A204.1 (cell line): Measurements from ENCODE around the gene BLID.
A peak's percentile ranks its signal among the peaks of the same experiment; 100 is the strongest.

Source experiments
- FAIRE-seq: peaks from 2 replicates; lab custom pipeline; 2012; peaks lifted over from hg19 to GRCh38; lab: Jason Lieb, UNC

Gene BLID

GRCh38 chr11:122115524-122116379 is at the start of gene BLID:
TSS of gene BLID (minus strand) at chr11:122116215. CDS start at chr11:122115922, 293 bp downstream.
- FAIRE-seq: no peak

DNA sequence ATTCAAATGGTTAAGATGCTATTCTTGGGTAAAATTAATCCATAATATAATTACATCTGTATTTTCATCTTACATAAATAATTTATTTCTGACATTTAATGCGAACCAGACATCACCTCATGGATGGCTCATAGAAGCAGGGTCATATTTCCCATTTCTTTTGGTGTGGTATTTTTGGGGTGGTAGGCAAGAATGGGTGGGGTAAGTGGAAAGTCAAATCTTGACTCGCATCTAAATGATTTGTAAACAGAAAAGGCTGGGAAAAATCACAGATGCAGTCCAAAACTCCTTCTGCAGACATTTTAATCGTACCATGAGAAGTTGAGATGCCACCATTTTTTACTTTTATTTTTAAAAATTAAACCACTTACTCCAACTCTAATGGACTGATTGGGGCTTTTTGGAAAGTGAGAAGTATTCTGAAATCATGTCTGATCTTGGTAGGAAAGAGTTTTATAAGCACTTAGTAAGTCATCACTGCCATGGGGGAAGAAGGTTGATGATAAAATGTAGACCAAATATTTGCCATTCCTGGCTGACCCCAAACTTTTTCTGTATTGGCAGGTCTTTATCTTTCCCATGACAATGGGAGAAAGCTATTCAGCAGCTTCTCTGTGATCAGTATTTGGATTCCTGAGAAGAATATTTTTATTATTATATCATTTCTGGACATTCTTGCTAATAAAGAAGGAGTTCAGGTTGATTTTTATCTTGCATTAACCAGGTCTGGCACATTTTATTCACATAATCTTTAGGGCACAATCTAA is 47.2 kb upstream of the BLID start:
- no peak for FAIRE-seq

DNA sequence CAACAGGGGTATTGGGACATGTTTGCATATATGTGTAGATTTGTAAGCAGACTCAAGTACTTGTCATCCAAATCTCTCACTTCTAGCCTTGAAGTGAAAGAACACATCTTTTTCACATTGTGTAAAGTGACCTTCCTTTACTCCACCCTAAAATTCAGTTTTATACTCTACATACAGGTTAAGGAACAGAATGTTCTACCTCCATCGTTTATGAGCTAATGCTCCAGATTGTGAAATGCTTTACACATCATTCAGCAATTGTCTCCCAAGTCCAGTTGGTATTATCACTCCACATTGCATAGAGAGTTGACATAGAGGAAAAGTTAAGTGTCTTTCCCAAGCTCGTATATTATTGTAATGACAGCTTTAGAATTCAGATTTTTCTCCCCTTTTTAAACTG is 46.1 kb upstream of the BLID start:
- no peak for FAIRE-seq

- FAIRE-seq: no peak
Measured at GRCh38 chr11:122160841-122161590, 45.0 kb upstream of the BLID start.

GRCh38 chr11:122159861-122160260 is 43.8 kb upstream of the BLID start:
- FAIRE-seq: no peak

GRCh38 chr11:122159173-122159721 is 43.2 kb upstream of the BLID start:
- FAIRE-seq: peak; percentile 91

GRCh38 chr11:122158171-122158570 is 42.2 kb upstream of the BLID start:
- no peak for FAIRE-seq

DNA sequence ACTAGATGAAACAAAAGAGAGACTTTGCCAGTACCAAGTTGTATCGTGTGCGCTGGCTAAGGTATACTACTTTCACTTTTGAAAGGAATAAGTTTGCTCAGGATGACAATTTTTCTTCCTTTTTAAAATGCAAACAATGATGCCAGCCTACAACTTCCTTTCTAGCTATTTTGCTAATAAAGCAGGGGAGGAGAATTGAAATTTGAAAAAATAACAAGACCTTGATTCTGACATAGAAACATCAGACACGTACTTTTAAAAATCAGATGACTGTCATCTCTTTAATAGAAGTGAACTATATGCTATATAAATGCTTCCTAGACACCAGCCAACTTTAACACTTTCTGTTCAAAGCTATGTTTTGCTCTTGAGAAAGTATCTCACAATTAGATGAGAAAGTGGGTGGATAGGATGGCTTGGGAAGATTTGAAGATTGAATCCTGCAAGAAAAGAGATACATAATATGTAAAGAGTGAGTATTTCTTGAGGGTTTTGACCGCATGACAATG is 41.7 kb upstream of the BLID start:
- no peak for FAIRE-seq

- peak; percentile 99 for FAIRE-seq
Measured at GRCh38 chr11:122156940-122157382, 40.9 kb upstream of the BLID start.

- FAIRE-seq: no peak
Measured at GRCh38 chr11:122155765-122156527, 39.9 kb upstream of the BLID start.

- peak; percentile 98 for FAIRE-seq
Measured at GRCh38 chr11:122154994-122155393, 39.0 kb upstream of the BLID start.

DNA sequence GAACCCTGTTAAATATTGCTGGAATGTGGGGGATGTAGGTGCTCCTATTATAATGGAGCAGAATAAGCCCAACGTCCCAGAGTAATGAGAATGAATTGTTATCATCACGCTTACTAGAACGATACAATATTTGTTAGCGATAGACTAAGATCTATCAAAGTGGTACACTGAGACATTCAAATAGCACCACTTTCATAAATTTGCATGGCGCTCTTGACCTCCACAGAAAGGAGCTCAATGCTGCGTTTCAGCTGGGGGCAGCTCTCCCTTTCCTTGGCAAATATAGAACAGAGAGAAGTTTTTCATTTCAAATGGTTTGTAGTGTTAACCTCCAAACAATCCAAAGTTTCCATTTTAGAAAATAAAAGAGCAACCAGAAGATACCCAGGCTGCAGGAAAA is 38.2 kb upstream of the BLID start:
- FAIRE-seq: no peak

DNA sequence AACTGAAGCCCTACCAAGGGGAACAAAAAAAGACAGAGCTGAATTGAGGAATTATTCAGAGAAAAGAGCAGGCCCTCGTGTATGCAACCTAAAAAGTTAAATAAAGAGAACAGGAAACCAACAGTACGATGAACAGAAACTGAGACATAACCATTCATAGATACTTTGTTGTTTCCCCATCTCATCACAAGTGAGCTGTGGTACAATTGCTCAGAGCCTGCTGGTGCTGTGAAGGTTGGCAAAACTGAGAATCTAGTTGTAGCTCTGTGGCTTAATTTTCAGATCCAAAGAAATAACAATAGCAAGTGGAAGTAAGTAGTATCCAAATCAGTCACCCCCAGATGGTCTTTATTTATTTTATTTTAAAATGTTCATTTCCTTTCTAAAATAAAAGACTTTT is 37.7 kb upstream of the BLID start:
- FAIRE-seq: peak; percentile 82

DNA sequence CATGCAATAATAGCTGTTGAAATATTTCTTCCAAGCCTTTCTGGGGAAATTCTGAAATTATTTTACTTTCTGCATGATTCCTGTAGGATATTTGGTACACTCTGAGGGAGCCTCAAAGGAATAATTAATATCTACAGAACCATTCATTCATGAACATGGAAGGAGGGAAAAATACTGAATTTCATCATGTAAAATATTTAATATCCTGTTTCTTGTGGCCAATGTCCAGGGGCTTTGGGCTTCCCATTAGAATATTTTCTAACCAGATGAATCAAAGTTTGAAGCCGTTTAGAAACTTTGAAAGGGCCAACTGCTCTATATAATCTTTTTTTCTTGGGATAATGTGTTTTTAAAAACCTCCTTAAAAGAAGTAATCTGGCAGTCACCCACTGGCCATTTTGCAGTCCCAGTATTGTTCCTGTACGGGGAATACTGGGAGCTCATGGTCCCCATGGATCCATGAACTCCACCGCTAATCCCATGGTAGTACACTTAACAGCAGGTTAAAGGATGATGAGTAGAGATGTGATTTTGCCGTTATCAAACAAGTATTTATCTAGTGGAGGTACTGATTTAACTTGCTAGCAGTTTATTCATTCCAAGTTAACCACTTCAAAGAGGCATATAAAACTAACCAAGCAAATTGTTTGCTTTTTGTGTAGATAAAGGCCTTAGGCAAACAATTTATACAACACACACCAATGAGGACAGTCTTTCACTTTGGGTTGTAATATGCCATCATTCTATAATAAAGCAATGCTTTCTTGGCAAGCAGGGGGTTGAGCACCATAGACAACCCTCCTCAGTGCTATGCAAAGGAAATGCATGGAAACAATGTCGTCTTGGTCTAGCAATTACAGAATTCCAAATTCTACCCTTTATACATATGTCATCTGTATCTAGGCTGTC is 34.5 kb upstream of the BLID start:
- FAIRE-seq: peak; percentile 99

DNA sequence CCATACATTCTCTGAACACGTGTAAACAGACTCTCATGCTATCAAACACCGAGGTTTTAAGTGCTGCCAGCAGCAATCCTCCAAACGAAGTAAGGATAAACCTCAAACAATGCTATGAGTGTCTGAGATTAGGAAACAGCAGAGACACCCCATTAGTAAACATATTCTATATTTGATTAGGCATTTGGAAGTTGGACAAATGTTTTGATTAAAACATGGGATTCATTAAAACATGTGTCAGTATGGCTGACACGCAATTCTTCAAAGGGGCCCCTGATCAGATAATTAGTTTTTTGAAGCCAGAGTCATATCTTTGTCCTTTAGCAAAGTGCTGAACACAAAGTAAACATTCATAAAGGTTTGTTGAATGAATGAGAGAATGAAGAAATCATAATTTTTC is 33.2 kb upstream of the BLID start:
- no peak for FAIRE-seq

GRCh38 chr11:122146475-122146874 is 30.5 kb upstream of the BLID start:
- FAIRE-seq: no peak

DNA sequence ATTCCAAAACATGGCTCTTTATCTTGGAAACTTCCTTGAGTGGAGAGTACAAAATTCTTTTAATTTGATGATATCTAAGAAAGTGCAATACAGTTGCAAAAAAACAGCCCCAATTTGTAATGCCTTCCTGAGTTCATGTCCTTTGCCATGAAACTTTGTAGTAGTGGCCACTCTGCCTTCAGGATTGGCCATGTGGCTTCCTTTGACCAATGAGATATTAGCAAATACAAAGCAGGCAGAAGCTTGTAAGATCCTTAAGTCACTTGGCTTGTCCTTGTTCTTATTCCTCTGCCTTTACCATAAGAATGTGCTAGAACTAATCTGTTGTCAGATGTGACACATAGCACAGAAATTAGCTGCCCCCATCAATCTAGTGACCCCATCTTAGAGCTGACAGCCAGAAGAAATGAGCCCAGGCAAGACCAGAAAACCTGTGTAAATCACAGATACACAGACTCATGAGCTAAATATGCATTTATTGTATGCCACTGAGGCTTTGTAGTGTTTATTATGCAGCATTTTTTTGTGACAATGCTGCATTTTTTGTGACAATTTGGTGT is 29.8 kb upstream of the BLID start:
- FAIRE-seq: no peak

- no peak for FAIRE-seq
Measured at GRCh38 chr11:122144752-122145151, 28.7 kb upstream of the BLID start.

DNA sequence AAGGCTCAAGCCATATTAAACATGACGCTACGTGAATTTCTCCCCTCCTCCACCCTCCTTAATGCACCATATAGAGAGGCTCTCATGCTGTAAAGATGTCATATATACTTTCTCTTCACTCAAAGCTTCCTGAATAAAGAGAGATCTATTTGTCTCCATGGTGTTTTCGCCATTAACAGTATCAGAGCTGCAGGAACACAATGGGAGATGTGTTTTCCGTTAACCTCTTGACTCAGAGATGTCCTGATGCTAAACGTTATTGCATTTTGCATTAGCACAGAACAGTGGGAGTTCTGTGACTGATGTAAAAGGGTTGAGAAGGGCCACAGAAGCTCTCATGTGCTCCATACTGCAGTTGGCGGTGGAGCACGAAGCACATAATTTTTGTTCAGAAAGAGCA is 25.7 kb upstream of the BLID start:
- peak; percentile 70 for FAIRE-seq

DNA sequence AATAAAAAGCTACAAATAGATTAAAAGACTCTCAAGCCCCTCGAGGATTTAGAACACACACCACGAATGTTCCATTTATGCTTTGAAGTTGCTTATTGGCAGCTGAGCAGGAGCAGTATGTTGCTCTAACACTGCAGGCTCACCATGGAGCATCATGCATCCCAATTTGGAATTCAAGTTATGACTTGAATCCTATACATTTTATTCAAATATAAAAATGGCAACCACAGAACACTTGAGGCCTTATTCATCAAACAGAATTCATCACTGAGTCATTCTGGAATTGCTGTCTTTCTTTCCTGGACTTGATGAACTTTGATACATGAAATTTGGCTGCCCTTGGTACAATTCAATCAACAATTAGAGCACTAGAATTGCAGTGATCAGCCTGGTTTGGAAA is 24.5 kb upstream of the BLID start:
- peak; percentile 83 for FAIRE-seq
